Measurements from ENCODE around the gene ACLY.
"Not testable (repeated sequence)": the region's sequence is repeated elsewhere in the genome, so short reads cannot be mapped to it uniquely, and the experiment has no call there.

DNA sequence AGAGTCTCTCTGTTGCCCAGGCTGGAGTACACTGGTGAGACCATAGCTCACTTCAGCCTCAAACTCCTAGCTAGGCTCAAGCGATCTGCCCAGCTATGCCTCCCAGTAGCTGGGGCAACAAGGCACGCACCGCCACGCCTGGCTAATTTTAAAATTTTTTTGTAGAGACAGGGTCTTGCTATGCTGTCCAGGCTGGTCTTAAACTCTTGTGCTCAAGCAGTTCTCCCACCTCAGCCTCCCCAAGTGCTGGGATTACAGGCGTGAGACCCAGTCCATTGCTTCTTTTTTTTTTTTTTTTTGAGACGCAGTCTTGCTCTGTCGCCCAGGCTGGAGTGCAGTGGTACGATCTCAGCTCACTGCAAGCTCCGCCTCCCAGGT, 44.5 kb downstream of the ACLY start:
- TF ChIP-seq POLR2A (IDR thresholded peaks at IDR 0.05): not testable (repeated sequence)
- TF ChIP-seq, protein P1, sequence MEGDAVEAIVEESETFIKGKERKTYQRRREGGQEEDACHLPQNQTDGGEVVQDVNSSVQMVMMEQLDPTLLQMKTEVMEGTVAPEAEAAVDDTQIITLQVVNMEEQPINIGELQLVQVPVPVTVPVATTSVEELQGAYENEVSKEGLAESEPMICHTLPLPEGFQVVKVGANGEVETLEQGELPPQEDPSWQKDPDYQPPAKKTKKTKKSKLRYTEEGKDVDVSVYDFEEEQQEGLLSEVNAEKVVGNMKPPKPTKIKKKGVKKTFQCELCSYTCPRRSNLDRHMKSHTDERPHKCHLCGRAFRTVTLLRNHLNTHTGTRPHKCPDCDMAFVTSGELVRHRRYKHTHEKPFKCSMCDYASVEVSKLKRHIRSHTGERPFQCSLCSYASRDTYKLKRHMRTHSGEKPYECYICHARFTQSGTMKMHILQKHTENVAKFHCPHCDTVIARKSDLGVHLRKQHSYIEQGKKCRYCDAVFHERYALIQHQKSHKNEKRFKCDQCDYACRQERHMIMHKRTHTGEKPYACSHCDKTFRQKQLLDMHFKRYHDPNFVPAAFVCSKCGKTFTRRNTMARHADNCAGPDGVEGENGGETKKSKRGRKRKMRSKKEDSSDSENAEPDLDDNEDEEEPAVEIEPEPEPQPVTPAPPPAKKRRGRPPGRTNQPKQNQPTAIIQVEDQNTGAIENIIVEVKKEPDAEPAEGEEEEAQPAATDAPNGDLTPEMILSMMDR (IDR thresholded peaks at IDR 0.05): not testable (repeated sequence)

All from heart left ventricle (tissue), 13 donors.